IMR-90 (cell line): ENCODE measurements around the gene NEURL2.

Experiments used
- BHLHE40 ChIP-seq: fragments of 150-350 bp; IDR thresholded peaks from 2 replicates; pipeline ENCODE4 v1.6.1; 2016; ENCODE audit warnings: mild to moderate bottlenecking, low read depth, low read length
- CEBPB ChIP-seq: IDR thresholded peaks from 2 replicates; pipeline ENCODE4 v1.6.1; 2012; ENCODE audit warnings: low read depth, low read length, improper control_type of control experiment
- CTCF ChIP-seq: conservative IDR thresholded peaks from 2 replicates; pipeline ENCODE4 v1.5.1; 2012; ENCODE audit warnings: mild to moderate bottlenecking, low read depth, low read length, improper control_type of control experiment
- FOS ChIP-seq: fragments of 150-350 bp; IDR thresholded peaks from 2 replicates; pipeline ENCODE4 v1.6.1; 2016; ENCODE audit warnings: low read depth, low read length
- MAFK ChIP-seq: IDR thresholded peaks from 2 replicates; pipeline ENCODE4 v1.6.1; 2012; ENCODE audit warnings: low read depth, low read length, improper control_type of control experiment
- MAZ ChIP-seq: IDR thresholded peaks from 2 replicates; pipeline ENCODE4 v1.6.1; 2012; ENCODE audit warnings: low read depth, mild to moderate bottlenecking, low read length, improper control_type of control experiment, moderate library complexity, borderline replicate concordance
- NFE2L2 ChIP-seq: fragments of 150-350 bp; IDR thresholded peaks from 2 replicates; pipeline ENCODE4 v1.6.1; 2016; ENCODE audit warnings: low read depth, mild to moderate bottlenecking, low read length
- POLR2A ChIP-seq: IDR thresholded peaks from 2 replicates; pipeline ENCODE4 v1.6.1; 2012; ENCODE audit warnings: mild to moderate bottlenecking, low read depth, low read length
- RAD21 ChIP-seq: IDR thresholded peaks from 2 replicates; pipeline ENCODE4 v1.6.1; 2012; ENCODE audit warnings: low read length, improper control_type of control experiment
- RCOR1 ChIP-seq: IDR thresholded peaks from 2 replicates; pipeline ENCODE4 v1.6.1; 2012; ENCODE audit warnings: mild to moderate bottlenecking, low read length, improper control_type of control experiment; ENCODE audit not compliant: insufficient replicate concordance
- SMC3 ChIP-seq: fragments of 150-350 bp; IDR thresholded peaks from 2 replicates; pipeline ENCODE4 v1.6.1; 2016; ENCODE audit warnings: low read depth, mild to moderate bottlenecking, antibody characterized with exemption, low read length, moderate library complexity
- USF2 ChIP-seq: fragments of 150-350 bp; IDR thresholded peaks from 2 replicates; pipeline ENCODE4 v1.6.1; 2017; ENCODE audit warnings: mild to moderate bottlenecking, antibody characterized with exemption, low read length, low read depth

GRCh38 chr20:45909817-45910669 is 19.0 kb upstream of the NEURL2 start:
- TF ChIP-seq CTCF (no peak), NFE2L2 (no peak), POLR2A (no peak), CEBPB (no peak), RAD21 (no peak), SMC3 (no peak), MAFK (no peak), RCOR1 (no peak), FOS (no peak), MAZ (no peak), BHLHE40 (no peak), USF2 (no peak)
